ENCODE data around the gene AMY2A. TPM values are rescaled to one million over a fixed set of nuclear protein-coding genes. Genes with fewer than 3 reads are reported as not detected.
"Not testable (repeated sequence)": the region's sequence is repeated elsewhere in the genome, so short reads cannot be mapped to it uniquely, and the experiment has no call there.

The AMY2A gene
- total and polyA plus RNA-seq, 2 donors (not counting 1 experiment from before 2014, with no cell fraction given) = not detected

GRCh38 chr1:103655460-103655859, 38.2 kb downstream of the AMY2A start, which contains the start of gene AMY1A:
Gene AMY1A, plus strand, starts transcription at chr1:103655760. Its CDS starts 571 bp downstream, at chr1:103656331.
- H3K9ac ChIP-seq (ENCODE audit: low read length); H3K27ac ChIP-seq (ENCODE audit: low read length in 2 of 2); POLR2A ChIA-PET; intact Hi-C loops (cut with micrococcal nuclease); ATAC-seq (ENCODE audit: low read depth); H3K27me3 ChIP-seq (replicated peaks in 1 of 4; ENCODE audit: control extremely low read depth in 1 of 4, control insufficient read depth in 3 of 4, insufficient read depth in 4 of 4, low read length in 3 of 4); H3K9me3 ChIP-seq (ENCODE audit: control extremely low read depth in 1 of 3, control insufficient read depth in 2 of 3, insufficient read depth in 1 of 3, low read length in 2 of 3); H3K27ac Mint-ChIP-seq; H3K79me2 ChIP-seq (ENCODE audit: control insufficient read depth, insufficient read depth, low read length); H3K36me3 ChIP-seq (replicated peaks in 1 of 2; ENCODE audit: control extremely low read depth in 1 of 2, control insufficient read depth in 1 of 2, extremely low read depth in 1 of 2, insufficient read depth in 2 of 2, low read length in 1 of 2); CTCF ChIA-PET; H3K4me3 Mint-ChIP-seq; H3K9me3 Mint-ChIP-seq (ENCODE audit: insufficient read depth); H2AFZ ChIP-seq (ENCODE audit: insufficient read depth, low read depth, low read length, poor library complexity, severe bottlenecking); H4K20me1 ChIP-seq (ENCODE audit: control insufficient read depth, insufficient read depth, low read length, poor library complexity, severe bottlenecking); H3K4me1 ChIP-seq (ENCODE audit: control insufficient read depth in 2 of 2, insufficient read depth in 2 of 2, low read length in 2 of 2); H3K27me3 Mint-ChIP-seq; H3K4me1 Mint-ChIP-seq; DNase-seq; H3K4me2 ChIP-seq (replicated peaks; ENCODE audit: low read depth, low read length, poor library complexity, severe bottlenecking); H3K4me3 ChIP-seq (ENCODE audit: control extremely low read depth in 1 of 5, extremely low read depth in 1 of 5, insufficient read depth in 1 of 5, low read depth in 2 of 5, low read length in 4 of 5): not testable (repeated sequence)
- no CpG with 5 or more reads among the region's 5 CpGs for WGBS (ENCODE audit: insufficient coverage)

Small RNA genes lying within 50 kb of the gene (small RNA-seq; reads per million reads assigned to genes)
- gene AC105272.1 (ENCODE audit: insufficient read length, low read depth, low replicate concordance) = not detected

Other genes with a start within 250 kb of the AMY2A start
- gene RNPC3, start 91.7 kb upstream of the AMY2A start, total RNA-seq = 82.6 and 83.6 TPM in 2 replicates
- 32.0 and 35.0 TPM in 2 replicates for gene RNPC3, start 91.7 kb upstream of the AMY2A start, polyA plus RNA-seq
- gene AMY2B, start 45.8 kb upstream of the AMY2A start, total RNA-seq = 43.8 and 46.3 TPM in 2 replicates
- 32.6 and 48.3 TPM in 2 replicates for gene AMY2B, start 45.8 kb upstream of the AMY2A start, polyA plus RNA-seq
- not detected in 2 replicates for gene AMY1A, start 38.3 kb downstream of the AMY2A start, total RNA-seq
- not detected in 2 replicates for gene AMY1A, start 38.3 kb downstream of the AMY2A start, polyA plus RNA-seq
- gene AMY1B, start 78.8 kb downstream of the AMY2A start, total RNA-seq = not detected in 2 replicates
- gene AMY1B, start 78.8 kb downstream of the AMY2A start, polyA plus RNA-seq = 0.16 TPM in 1 of 2 replicates, not detected in the other
- not detected in 2 replicates for gene AMY1C, start 132.5 kb downstream of the AMY2A start, total RNA-seq
- not detected in 2 replicates for gene AMY1C, start 132.5 kb downstream of the AMY2A start, polyA plus RNA-seq